GM21529 (cell line): Measurements from ENCODE around the gene ADGRB2.

Experiments
- ATAC-seq: cut with Tn5 transposase; IDR thresholded peaks from one replicate; pipeline ENCODE4 v1.9.1; 2021; ENCODE audit not compliant: unreplicated experiment

Gene ADGRB2

DNA sequence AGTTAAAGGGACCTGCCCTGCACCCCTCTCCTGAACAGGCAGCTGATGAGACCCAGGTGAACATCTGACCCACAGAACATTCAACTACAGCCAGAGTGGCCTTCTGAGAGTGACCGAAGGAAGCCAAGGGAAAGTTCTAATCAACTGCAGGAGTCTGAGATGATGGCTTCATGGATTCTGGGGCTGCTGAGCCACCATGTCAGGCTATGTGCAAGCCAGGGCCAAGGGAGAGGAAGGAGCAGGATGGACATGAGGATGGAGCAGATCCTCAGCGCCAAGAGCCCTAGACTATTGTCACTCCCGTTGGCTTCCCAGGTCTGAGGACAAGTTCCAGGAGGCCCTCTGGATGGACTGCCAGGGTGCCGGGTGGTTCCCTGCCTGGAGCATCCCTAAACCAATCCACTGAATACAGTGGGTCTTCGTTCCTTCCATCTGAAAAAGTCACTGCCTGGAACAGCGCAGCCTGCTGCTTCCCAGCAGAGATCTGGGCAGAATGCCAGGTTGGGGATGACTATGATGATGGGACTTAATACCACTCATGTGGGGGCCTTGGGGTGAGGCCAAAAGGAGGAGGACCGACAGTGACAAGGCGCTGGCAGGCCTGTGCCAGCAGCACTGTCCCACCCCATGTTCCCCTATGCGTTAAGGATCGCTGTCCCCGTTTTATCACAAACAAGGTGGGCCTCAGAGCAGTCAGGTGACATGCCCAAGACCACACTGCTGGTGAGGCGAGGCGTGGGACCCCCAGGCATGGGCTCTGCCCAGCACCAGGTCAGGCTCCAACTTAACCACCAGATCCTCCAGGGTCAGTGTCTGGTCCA, 31.9 kb upstream of the ADGRB2 start:
- no peak for ATAC-seq

DNA sequence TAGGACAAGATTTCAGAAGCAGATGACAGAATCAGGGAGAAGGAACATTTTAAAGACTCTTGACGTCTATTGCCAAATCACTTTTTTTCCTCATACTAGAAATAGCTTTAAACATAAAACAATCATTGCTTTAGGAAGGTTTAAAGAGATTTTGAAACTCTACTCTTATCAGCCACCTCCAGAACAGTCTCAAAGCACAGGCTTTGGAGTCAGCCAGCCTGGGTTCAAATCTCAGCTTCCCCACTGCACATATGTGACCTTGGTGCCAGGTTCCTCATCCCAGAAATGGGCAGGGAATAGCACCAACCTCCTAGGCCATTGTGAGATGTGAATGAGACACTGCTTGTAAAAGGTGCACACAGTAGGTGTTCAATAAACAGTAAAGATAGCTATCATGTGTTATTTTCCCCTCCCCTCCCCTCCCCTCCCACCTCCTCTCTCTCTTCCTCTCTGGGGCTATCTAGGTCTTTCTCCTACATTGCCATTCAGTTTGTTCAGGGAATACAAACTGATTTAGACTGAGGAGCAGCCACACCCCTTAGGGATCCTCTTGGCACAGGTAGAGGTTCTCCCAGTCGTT, 31.0 kb upstream of the ADGRB2 start:
- ATAC-seq = no peak

DNA sequence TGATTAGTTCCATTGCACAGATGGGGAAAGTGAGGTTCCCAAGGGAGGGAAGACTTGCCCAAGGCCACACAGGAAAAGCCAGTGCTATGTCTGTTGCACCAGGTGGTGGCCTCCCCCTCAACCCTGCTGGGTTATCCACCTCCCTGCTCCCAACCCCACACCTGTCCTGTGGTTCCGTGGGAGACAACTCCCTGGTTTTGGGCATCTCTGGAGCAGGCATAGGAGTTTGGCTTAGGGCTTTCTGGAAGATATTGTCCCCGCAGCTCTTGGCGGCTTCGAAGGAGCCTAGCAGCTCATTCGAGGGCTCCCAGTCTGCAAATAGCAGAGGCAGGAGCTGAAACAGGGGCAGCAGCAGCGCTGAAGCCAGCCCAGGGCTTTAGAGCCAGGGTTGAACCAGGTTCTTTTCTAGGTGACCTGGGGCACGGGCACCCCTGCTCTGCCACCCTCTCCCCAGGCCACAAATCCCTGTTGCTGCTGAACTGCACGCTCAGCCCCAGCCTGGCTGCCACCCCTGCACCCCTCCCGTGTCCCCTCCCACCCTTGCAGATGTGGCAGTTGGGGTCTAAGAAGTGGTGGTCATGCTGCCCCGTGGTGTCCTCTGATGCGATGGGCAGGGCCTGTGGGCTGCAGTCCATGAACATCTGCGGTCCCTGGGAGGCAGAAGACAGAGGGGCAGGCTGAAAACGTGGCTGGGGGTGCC, 29.6 kb upstream of the ADGRB2 start:
- no peak for ATAC-seq

DNA sequence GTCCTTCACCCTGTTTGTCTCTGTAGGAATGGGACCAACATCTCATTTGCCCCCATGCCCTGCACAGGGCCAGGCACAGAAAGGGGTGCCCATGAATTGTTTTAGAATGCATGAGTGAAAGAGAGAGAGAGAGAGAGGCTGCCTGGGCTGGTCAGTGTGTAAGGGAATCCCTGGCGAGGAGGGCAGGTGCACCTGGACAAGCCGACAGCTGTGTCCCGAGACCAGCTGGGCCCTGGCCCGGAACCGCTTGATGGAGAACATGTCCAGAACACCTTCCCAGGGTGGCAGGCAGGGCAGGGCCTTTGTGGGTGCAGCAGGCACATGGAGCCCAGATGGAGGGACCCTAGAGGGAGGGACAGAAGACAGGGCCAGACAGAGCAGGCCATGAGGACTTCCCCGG, 28.9 kb upstream of the ADGRB2 start:
- ATAC-seq = no peak

DNA sequence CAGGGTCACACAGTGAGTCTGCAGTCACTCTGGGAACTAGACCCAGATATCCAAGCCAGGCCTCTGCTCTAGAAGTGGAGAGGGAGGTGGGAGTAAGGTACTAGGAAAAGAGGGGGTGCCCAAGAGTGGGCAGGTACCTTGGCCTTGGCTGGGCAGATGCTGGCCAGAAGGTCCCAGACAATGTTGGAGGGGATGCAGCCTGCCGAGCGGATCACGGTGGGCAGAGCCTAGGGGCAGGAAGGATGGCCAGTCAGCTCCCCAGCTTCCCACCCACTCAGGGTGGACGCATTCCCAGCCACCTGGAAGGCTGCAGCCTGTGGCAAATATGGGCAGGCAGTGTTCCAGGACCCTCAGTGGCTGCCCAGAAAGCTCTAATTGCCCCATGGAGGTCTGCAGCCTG, 28.4 kb upstream of the ADGRB2 start:
- no peak for ATAC-seq

DNA sequence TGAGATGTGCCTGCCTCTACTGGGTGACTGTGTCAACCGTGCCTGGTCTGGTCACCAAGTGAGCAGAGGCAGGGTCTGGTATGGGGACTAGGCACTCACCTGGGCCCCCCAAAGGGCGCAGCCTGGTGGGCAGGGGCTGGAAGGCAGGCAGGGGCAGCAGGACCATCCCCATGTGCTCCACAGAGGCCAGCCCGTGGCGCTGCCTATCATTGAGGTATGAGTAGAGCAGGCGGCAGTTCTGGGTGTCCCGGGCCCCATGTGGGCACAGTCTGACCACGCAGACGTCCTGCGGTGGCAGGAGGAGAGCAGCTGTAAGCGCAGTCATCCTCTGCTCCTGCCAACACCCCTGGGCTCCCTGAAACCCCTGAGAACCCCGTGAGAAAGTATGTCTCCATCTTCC, 28.0 kb upstream of the ADGRB2 start:
- no peak for ATAC-seq

DNA sequence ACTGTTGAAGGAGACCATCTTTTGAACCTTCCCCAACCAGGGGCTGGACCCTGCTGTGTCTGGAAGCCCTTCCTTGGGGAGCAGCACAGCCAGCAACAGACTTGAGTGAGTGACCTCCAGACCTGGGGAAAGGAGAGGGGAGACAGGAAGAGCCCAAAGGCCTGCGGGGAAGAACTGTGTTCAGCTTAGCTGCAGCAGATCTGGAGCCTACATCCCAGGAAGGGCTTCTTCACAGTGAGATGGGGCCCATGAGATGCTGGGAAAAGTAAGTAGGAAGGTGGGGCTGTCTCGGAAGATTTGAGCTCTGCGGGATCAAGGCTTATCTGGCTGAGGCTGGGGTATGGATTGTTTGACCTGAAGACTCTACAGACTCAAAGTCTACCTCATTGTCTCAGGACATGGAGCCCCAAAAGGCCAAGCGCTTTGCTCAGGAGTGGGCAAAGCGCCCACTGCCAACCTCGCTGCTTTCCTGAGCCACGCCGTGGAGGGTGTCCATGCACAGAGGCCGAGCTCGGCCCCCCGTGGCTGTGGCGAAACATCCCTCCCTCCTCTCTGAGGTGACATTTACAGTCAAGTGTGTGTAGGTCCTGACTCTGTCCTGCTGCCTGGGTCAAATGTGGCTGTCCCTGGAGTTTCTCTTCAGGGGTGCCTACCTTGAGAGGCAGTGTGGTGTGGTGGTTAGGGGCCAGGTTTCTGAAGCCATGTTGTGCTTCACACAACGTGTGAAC, 27.2 kb upstream of the ADGRB2 start:
- no peak for ATAC-seq

DNA sequence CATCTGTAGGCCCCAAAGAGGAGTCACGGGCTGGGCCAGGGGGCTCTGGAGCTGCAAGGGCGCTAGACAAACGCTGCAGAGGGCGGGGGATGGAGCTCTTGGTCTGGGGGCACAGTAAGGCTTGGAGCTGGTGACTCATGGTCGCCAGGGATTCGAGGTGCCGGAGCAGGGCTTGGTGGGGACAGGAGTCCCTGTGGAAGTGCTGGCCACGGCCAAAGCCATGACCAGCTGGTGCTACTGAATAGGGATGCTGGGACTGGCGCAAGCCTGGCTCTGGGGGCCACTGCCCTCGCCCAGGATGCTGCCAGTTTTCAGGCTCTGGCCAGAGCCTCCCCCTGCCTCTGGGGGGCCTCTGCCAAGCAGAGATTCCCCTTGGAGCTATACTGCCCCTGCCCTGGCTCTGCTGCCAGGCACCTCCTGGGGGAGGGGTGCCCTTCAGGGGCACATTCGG, 26.5 kb upstream of the ADGRB2 start:
- ATAC-seq = no peak

DNA sequence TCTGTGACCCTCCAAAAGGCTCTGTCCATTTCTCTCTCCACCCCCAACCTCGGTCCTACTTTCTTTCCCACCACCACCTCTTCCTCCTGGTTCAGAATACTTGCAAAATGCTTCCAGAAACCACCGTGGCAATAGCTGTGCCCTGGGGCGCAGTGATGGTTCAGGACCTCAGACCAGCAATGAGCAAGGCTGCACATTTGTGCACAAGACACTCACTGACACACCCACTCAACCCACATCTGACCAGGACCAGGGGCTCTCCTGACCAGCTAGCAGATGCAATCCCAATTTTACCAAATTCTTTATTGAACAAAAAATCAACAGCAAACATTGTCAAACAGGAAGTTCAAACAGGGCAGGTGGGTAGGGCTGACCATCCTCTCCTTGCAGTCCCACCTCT, 26.0 kb upstream of the ADGRB2 start:
- ATAC-seq = no peak

DNA sequence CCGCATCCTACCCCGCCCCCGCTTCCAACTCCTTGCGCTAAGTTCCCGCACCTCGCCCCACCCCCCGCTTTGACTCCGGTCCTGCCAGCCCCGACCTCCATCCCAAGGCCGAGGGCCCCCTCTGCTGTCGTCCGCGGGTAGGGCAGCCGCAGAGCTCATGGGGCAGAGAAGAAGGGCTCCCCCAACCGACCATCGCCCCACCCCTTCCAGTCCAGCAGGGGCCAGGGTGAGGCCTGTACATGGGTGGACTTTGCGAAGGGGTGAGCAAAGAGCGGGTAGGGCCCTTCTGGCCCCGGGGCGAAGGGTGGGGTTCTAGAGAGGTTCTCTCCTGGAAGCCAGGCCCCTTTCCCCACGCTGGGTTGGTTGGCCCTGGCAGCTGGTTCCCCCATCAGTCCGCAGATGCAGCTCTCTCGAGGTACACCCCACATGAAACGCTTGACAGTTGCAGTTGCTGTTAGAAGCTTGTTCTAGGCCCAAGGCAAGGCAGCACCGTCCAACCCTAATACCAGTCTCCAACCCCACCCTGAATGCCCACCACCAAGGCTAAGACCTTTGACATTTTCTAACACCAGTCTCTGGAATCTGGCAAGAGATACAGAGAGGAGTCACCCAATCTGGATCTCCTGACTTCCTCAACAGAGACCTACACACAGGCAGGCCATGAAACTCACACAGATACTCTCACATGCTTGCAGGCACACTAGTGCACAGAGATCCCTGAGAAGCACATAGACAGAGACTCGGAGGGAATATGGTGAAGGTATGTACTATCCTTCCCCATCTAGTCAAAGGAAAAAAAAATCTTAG, 25.3 kb upstream of the ADGRB2 start:
- peak; percentile 51 for ATAC-seq

DNA sequence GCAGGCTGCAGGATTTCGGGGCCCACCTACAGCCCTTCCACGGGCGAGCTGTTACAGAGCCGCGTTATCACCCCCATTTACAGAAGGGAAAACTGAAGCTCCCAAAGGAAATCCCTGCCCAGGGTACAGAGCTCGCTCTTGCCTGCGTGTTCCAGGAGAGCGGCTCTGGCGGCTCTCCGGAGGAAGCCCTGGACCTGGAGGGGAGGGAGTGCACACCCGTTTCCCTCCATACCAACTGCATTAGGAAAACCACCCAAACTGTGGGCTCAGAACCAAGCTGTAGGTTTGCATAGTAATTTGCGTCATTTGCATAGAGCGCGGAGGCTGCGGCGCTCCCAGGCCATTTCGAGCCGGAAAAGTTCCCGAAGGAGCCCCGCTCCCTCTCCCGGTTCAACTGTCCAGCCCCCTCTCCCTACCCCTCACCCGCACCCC, 24.7 kb upstream of the ADGRB2 start:
- ATAC-seq = peak; percentile 24

DNA sequence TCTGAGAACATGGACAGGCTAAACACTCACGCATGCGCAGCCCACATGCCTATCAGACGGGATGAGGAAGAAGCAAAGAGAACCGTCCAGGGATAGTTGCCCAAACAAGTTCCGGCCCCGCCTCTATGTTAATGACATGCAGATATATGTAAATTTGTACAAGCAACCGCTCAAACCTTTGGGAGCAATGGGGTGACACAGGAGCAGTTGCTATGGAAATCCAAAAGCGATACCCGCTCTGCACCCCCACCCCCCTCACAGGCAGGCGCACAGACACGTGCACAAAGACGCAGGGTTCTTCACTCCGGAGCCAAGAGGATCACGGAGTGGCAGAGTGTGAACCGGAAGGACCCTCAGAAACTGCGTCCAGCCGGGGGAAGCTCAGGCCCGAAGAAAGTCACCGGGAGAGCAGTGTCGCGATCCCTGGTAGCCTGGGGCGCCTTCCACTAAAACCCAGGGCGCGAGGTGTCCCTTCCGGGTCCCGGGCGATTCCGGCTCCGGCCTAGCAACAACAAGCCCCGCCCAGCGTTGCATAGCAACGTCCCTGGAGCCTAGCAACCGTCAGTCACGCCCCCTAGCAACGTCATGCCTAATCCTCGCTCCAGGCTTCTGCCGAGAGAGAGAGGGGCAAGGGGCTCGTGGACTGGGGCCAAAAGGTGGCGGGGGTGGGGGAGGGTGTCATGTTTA, 24.1 kb upstream of the ADGRB2 start:
- peak; percentile 67 for ATAC-seq

DNA sequence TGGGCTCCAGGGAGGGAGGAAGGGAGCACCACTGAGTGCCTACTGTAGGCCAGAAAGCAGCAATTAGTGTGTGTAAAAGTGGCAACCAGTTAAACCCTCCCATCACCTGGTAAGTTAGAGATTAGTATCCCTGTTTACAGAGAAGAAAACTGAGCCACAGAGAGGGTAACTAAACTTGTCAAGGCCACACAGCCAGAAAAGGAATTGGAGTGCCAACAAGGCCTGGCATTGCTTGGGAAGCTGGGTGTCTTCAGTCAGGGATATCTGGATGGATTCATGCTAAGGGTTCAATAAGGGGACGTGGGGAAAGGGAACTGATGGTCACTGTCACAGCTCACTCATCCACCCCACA, 23.6 kb upstream of the ADGRB2 start:
- ATAC-seq = no peak

DNA sequence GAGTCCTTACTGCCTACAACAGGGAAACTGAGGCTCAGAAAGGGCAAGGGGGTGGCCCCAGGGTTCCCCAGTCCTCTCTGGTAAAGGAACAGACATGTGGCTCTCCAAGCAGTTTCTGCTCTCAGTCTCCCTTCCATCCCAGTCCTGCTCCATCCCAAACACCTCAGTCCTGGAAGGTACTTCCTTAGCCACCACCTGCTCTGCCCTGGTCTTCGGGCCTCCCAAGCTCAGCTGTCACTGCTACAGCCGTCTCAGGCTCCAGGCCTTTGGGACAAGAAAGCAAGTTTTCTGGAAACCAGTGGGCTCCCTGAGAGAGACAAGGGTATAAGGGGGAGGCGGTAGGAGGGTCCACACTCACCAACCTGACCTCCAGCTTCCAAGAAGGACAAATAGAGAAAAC, 23.1 kb upstream of the ADGRB2 start:
- no peak for ATAC-seq

DNA sequence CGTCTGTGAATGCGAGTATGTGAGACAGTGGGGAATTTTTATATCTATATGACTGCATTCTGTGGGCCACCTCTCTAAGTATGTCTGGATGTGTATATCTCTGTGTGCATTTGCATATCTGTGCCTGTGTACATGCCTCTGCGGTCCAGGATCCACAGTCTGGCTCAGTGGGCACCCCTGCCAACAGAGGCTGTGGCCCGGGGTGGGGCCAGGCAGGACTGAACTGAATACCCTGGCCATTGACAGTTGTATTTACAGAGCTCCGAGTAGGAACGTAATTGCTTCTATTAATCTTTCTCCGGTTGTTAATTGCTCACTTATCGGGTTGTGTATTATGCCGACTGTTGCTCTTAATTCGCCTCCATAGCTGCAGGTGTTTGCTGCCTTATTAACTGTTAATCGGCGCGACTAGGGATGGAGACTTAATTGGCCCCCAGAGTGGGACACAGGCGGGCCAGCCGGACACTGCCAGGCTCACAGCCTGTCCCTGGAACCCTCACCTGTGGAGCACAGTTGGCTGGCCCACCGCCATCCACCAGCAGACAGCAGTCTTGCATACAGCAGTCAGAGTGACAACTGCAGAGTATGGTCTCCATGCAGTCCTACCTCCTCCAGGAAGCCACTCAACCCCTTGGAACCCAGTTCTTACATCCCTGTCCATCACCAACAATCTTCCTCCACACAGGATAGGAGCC, 22.4 kb upstream of the ADGRB2 start:
- ATAC-seq = no peak

DNA sequence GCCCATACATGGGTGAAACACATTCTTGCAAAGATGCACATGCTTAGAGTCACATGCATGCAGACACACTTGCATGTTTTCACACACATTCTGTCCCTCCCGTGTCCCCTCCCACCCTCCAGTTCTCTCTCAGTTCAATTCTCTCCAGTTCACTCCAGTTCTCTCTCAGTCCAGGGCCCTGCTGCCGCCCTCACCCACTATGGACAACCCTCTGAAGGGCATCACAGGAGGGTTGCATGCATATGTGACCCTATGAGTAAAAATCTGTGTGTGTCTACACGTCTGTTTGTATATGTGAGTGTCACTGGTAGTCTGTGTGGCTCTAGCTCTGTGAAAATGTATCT, 21.8 kb upstream of the ADGRB2 start:
- no peak for ATAC-seq

DNA sequence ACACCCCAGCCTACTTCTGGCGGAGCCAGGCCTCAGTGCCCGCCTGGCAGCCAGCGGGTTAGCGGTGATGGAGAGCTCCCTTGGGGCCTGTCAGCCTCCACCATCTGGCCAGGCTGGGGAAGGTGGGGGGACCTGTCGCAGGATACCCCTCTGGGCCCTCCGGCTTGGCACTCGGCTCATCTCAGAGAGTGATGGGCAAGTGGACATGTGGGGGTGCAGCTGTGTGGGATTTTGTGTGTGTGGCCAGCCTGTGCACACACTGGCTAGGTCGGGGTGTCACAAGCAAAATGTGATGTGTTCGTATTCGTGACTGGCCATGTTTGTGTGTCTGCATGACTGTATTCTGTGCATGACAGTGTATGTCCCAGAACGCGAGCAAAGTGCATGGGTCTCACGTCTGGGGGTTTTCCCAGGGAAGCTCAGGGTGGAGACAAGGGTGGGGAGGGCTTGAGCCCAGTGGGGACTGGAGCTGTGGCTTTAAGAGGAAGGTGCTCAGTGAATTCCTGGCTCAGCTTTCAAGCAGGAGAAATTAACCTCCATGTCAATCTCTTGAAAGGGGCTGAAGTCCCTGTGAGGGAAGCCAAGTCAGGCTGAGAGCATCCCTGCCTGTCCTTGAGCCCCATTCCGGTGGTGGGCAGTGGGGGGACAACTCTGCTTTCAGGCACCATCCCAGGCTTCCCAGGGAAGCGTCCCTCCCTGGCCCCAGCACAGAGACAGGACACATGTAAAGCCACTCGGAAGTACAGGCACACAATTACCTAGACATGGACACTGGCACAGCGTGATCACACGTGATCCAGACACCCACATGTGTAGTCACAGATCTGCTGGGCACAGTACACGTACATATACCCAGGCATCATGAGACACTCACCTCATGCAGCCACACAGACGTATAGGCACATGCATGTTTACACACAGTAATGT, 21.1 kb upstream of the ADGRB2 start:
- ATAC-seq = no peak

DNA sequence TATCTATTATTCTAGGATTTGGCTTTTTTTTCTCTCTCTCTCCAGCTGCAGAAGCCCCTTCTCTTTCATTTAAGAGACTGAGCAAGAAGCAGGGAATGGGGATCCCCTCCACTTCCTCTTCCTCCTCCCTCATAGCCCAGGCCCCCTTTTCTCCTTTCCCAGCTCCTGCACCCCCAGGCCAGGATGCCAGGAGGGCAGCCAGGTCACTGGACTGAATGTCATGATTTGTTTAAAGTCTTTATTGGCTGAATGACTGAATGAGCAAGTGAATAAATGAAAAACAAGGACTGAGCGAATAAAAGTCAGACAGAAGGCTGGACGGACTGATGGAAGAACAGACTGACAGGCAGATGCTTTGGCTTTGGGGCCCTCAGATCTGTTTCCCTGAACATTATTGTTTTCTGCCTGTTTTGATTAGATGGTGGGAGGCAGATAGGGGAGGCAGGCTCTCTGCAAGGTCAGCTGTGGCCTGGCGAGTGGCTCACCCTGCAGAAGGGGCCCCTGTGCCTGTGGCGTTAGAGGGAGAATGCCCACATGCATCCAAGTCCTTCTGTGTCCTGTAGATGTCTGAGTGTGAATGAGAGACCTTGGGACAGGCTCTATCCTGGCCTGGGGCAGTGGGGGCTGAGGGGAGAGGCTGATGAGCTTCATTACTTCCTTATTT, 20.3 kb upstream of the ADGRB2 start:
- no peak for ATAC-seq
